Endothelial cell (in vitro differentiated cells): ENCODE data around the gene ZBED5. TPM values are rescaled to one million over a fixed set of nuclear protein-coding genes. Genes with fewer than 3 reads are reported as not detected.

Source experiments
- DNase-seq: peaks from one replicate; pipeline ENCODE4 v3.0.0; 2021; ENCODE audit warnings: low spot score
- H3K27ac Mint-ChIP-seq: one replicate; pipeline ENCODE4 v1.8.0; 2021; ENCODE audit warnings: mixed read lengths, inconsistent platforms; ENCODE audit not compliant: unreplicated experiment
- H3K27me3 Mint-ChIP-seq: one replicate; pipeline ENCODE4 v1.8.0; 2021; ENCODE audit warnings: mild to moderate bottlenecking, moderate library complexity, mixed read lengths, inconsistent platforms; ENCODE audit not compliant: unreplicated experiment
- H3K36me3 Mint-ChIP-seq: one replicate; pipeline ENCODE4 v1.8.0; 2021; ENCODE audit warnings: mild to moderate bottlenecking, low read depth, mixed read lengths, inconsistent platforms; ENCODE audit not compliant: unreplicated experiment
- H3K4me1 Mint-ChIP-seq: one replicate; pipeline ENCODE4 v1.8.0; 2021; ENCODE audit warnings: mild to moderate bottlenecking, mixed read lengths, inconsistent platforms; ENCODE audit not compliant: unreplicated experiment
- H3K4me3 Mint-ChIP-seq: one replicate; pipeline ENCODE4 v1.8.0; 2021; ENCODE audit warnings: mild to moderate bottlenecking, mixed read lengths, inconsistent platforms; ENCODE audit not compliant: unreplicated experiment
- H3K9me3 Mint-ChIP-seq: one replicate; pipeline ENCODE4 v1.8.0; 2021; ENCODE audit warnings: mixed read lengths, inconsistent platforms; ENCODE audit not compliant: unreplicated experiment
- total RNA-seq: library from RNA; stranded (reverse); fragmentation: NEBNext Ultra II Directional; extraction: Animal tissue kit (Norgen Biotek cat#: 25700); gene quantifications from one replicate; pipeline ENCODE4 v1.2.1, GENCODE V29; 2021; ENCODE audit not compliant: unreplicated experiment
- TF ChIP-seq, protein P1 (sequence below): fragments of 200-600 bp; sonication (generic); IDR thresholded peaks from one replicate; pipeline ENCODE4 v1.5.0; 2021; ENCODE audit warnings: antibody characterized with exemption; ENCODE audit not compliant: unreplicated experiment

ZBED5 gene
- total RNA-seq, 1 donor from 2014 or later: 55.0 TPM

DNA sequence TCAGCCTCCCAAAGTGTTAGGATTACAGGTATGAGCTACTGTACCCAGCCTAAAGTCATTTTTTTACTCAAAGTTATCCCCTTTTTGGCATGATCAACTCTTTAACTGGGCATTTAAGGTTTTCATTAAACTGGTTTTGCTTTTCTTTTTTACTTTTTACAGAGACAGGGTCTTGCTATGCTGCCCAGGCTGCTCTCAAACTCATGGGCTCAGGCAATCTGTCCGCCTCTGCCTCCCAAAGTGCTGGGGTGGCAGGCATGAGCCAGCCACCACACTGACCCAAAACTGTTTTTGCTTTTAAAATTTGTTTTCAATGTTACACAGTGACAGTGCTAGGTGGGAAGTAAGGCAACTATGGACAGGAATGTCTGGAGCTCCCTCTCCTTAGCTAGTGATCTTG lies 3.9 kb upstream of the ZBED5 start:
- H3K27ac Mint-ChIP-seq: no peak overlapping the region
- peaks cover 4% of the 10 kb centered on the region for H3K27me3 Mint-ChIP-seq
- TF ChIP-seq, protein P1, sequence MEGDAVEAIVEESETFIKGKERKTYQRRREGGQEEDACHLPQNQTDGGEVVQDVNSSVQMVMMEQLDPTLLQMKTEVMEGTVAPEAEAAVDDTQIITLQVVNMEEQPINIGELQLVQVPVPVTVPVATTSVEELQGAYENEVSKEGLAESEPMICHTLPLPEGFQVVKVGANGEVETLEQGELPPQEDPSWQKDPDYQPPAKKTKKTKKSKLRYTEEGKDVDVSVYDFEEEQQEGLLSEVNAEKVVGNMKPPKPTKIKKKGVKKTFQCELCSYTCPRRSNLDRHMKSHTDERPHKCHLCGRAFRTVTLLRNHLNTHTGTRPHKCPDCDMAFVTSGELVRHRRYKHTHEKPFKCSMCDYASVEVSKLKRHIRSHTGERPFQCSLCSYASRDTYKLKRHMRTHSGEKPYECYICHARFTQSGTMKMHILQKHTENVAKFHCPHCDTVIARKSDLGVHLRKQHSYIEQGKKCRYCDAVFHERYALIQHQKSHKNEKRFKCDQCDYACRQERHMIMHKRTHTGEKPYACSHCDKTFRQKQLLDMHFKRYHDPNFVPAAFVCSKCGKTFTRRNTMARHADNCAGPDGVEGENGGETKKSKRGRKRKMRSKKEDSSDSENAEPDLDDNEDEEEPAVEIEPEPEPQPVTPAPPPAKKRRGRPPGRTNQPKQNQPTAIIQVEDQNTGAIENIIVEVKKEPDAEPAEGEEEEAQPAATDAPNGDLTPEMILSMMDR: no peak
- H3K9me3 Mint-ChIP-seq: no peaks in the 10 kb centered on the region
- DNase-seq: no peak
- no peaks in the 10 kb centered on the region for H3K36me3 Mint-ChIP-seq
- peaks cover 15% of the 10 kb centered on the region for H3K4me1 Mint-ChIP-seq
- H3K4me3 Mint-ChIP-seq: no peak overlapping the region

DNA sequence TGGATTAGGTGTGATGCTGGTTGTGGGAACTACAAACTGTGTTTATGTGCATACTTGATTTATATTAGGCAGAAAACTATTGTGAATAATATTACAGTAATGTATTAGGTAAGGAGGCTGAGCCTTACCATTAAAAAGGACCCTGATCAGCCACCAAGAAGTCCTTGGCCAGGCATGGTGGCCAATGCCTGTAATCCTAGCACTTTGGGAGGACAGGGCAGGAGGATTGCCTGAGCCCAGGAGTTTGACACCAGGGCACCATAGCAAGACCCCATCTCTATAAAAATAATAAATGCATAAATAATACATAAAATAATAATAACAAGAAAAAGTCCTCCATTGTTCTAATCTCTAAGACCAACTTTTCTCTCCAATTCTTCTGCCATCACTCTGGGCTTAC lies 3.2 kb upstream of the ZBED5 start:
- Mint-ChIP-seq H3K9me3 (no peaks in the 10 kb centered on the region), H3K36me3 (no peaks in the 10 kb centered on the region), H3K4me1 (peaks cover 22% of the 10 kb centered on the region), H3K4me3 (no peak overlapping the region), H3K27me3 (peaks cover 4% of the 10 kb centered on the region), H3K27ac (no peak overlapping the region)
- TF ChIP-seq, protein P1: no peak
- DNase-seq: no peak

DNA sequence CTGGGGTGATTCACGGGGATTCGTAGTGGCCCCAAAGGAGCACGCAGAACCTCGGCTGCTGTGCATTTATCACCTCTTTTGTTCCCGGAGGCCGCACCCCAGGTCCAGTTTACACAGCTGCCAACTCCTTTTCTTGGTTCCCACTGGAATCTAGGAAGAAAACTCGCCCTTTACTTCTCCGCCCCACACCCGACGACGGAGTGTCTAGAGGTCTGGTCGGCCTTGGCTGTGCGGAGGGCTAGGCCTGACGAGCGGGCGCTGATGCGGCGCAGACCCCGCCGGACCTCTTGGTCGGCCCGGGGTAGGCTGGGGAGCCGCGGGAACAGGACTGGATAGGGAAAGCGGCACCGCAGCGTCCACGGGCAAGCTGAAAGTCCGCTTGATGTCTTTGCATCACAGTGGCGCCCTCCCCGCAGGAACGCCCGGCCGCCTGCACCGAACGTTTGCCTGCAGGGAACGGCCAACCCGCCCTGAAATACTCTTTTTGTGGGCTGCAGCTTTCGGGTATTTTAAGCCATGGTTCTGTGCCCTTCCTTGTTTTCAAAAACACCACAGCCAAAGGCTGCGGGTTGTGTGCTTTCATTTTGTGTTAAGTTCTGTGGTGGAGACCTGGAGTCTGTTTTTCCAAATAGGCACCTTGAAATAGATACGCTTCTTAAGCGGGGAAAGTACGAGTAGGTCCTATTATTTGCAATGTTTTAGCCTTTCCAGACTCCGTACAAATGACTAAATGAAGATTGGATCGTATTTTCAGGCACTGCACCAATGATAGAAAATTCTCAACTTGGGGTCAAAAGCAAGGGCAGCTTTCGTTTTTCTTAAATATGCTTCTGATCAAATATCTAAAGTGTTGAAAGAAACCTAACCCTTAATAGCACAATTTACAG lies 829 bp upstream of the ZBED5 start:
- H3K27me3 Mint-ChIP-seq: peaks cover 4% of the 10 kb centered on the region

DNA sequence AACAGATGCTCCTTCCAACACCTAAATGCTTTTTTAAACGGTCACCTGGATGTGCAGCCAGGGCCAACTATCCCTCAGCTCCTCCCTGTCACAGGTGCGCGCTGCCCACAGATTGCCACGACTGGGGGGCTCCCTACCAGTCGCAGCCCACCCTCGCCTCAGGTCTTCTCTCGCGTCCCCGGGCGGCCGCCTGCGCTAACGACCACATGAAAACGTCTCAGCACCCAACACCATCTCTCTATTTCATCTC lies 469 bp downstream of the ZBED5 start:
- Mint-ChIP-seq H3K27me3 (peaks cover 4% of the 10 kb centered on the region), H3K9me3 (no peaks in the 10 kb centered on the region), H3K4me1 (peaks cover 27% of the 10 kb centered on the region), H3K27ac (peak overlapping the region; percentile 99), H3K4me3 (peak overlapping the region; percentile 99), H3K36me3 (peaks cover 12% of the 10 kb centered on the region)
- TF ChIP-seq, protein P1: no peak
- DNase-seq: no peak

More for the DNA sequence above, 829 bp upstream of the ZBED5 start:
- peaks cover 27% of the 10 kb centered on the region for H3K4me1 Mint-ChIP-seq
- peaks cover 12% of the 10 kb centered on the region for H3K36me3 Mint-ChIP-seq
- H3K27ac Mint-ChIP-seq: peak overlapping the region; percentile 99
- TF ChIP-seq, protein P1: no peak
- no peaks in the 10 kb centered on the region for H3K9me3 Mint-ChIP-seq
- H3K4me3 Mint-ChIP-seq: peak overlapping the region; percentile 99
- peak; percentile 68 for DNase-seq

DNA sequence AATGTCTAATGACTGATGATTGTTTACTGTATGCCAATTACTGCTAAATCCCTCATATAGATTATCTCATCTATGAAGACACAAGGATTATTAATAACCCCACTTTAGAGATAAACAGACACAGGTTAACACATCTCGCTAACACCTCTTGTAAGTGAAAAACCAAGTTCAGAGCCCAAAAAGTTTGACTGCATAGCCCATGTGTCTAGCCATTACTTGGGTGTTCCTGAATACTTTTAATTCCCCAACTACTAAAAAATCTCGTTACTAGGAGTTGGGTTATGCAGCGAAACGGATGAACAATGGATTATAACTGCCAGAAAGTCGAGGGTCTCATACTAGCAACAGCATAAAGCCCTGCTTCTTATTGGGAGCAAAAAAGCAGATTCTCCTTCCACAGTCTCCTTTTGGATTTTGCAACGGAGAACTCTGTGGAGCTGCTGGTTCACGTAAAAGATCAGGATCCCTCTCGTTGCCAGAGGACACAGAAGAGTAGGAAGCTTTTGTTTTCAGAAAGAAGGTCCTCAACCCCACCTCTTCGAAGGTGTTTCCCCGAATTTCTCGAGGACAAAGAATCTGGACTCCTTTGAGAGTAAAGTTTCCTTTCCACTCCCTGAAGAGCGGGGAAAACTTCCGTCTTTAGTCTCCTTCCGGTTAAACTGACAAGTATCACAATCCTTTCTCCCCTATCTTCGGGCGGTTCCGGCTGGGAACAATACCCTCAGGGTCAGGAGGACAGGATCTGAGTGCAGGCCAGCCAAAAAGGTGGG lies 979 bp downstream of the ZBED5 start:
- Mint-ChIP-seq H3K9me3 (no peaks in the 10 kb centered on the region), H3K27me3 (peaks cover 4% of the 10 kb centered on the region), H3K27ac (peak overlapping the region; percentile 99), H3K4me3 (peak overlapping the region; percentile 99), H3K4me1 (peaks cover 32% of the 10 kb centered on the region), H3K36me3 (peaks cover 17% of the 10 kb centered on the region)
- DNase-seq: peak; percentile 50
- TF ChIP-seq, protein P1: no peak
